AG10803 (cell line): ENCODE data around the gene TBC1D25.
"Not testable (repeated sequence)": the region's sequence is repeated elsewhere in the genome, so short reads cannot be mapped to it uniquely, and the experiment has no call there.

Experiments
- DNase-seq: peaks from one replicate; pipeline ENCODE4 v3.0.0; 2010; ENCODE audit warnings: low read depth
- H3K4me3 ChIP-seq: 2 replicates; pipeline ENCODE4 v1.5.1; 2011; ENCODE audit warnings: mild to moderate bottlenecking, low read length, control low read depth
- TF ChIP-seq, protein P1 (sequence below): conservative IDR thresholded peaks from 2 replicates; pipeline ENCODE4 v1.5.1; 2011; ENCODE audit warnings: mild to moderate bottlenecking, low read length, control low read depth, inconsistent platforms

The TBC1D25 gene

DNA sequence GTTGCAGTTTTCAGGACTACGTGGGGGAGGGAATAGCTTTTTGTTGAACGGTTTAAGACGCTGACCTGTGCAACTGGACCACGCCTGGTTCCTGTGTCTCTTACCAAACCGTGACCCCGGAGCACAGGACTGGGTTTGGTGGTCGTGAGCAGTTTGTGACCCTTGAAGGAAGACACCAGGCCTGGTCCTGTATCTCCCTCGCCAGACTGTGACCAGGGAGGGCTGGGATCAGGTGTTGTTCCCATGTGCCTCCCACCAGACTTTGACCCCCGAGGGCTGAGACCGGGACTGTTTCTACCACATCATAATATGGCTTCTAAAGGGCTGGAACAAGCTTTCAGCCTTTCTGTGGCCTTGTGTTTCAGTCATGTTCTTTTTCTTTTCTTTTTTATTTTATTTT lies 17.2 kb upstream of the TBC1D25 start:
- DNase-seq, result no peak
- TF ChIP-seq, protein P1, sequence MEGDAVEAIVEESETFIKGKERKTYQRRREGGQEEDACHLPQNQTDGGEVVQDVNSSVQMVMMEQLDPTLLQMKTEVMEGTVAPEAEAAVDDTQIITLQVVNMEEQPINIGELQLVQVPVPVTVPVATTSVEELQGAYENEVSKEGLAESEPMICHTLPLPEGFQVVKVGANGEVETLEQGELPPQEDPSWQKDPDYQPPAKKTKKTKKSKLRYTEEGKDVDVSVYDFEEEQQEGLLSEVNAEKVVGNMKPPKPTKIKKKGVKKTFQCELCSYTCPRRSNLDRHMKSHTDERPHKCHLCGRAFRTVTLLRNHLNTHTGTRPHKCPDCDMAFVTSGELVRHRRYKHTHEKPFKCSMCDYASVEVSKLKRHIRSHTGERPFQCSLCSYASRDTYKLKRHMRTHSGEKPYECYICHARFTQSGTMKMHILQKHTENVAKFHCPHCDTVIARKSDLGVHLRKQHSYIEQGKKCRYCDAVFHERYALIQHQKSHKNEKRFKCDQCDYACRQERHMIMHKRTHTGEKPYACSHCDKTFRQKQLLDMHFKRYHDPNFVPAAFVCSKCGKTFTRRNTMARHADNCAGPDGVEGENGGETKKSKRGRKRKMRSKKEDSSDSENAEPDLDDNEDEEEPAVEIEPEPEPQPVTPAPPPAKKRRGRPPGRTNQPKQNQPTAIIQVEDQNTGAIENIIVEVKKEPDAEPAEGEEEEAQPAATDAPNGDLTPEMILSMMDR, result no peak
- peak overlapping the region; percentile 66 for H3K4me3 ChIP-seq

DNA sequence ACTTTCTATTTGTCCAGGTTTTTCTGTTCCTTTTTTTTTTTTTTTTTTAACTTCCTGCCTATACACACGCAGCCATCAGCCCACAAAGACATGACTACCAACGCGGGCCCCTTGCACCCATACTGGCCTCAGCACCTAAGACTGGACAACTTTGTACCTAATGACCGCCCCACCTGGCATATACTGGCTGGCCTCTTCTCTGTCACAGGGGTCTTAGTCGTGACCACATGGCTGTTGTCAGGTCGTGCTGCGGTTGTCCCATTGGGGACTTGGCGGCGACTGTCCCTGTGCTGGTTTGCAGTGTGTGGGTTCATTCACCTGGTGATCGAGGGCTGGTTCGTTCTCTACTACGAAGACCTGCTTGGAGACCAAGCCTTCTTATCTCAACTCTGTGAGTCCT lies 15.8 kb upstream of the TBC1D25 start:
- TF ChIP-seq, protein P1, result no peak
- no peak overlapping the region for H3K4me3 ChIP-seq
- DNase-seq, result no peak

GRCh38 chrX:48525853-48526252 lies 13.7 kb upstream of the TBC1D25 start:
- DNase-seq, result peak; percentile 41
- H3K4me3 ChIP-seq, result not testable (repeated sequence)

GRCh38 chrX:48530736-48531135 lies 8.8 kb upstream of the TBC1D25 start:
- TF ChIP-seq, protein P1, result no peak

GRCh38 chrX:48531358-48531959 lies 8.1 kb upstream of the TBC1D25 start:
- H3K4me3 ChIP-seq, result no peak overlapping the region
- peak; percentile 81 for DNase-seq
- TF ChIP-seq, protein P1, result no peak

More at GRCh38 chrX:48530736-48531135, 8.8 kb upstream of the TBC1D25 start:
- H3K4me3 ChIP-seq, result no peak overlapping the region
- peak; percentile 35 for DNase-seq

GRCh38 chrX:48532161-48532560 lies 7.4 kb upstream of the TBC1D25 start:
- TF ChIP-seq, protein P1, result no peak
- DNase-seq, result no peak
- no peak overlapping the region for H3K4me3 ChIP-seq

GRCh38 chrX:48533165-48533564 lies 6.3 kb upstream of the TBC1D25 start:
- TF ChIP-seq, protein P1, result no peak
- H3K4me3 ChIP-seq, result no peak overlapping the region
- DNase-seq, result no peak
